Skeletal muscle cell (primary cell): ENCODE measurements around the gene ARHGAP4.

ENCODE experiments used
- DNase-seq: peaks from one replicate; pipeline ENCODE4 v3.0.0-alpha.2; 2010; ENCODE audit warnings: low read depth
- H3K4me3 ChIP-seq: 2 replicates; pipeline ENCODE4 v1.5.1; 2011; ENCODE audit warnings: low read depth, mild to moderate bottlenecking, control low read depth, low read length, moderate library complexity

ARHGAP4 gene

GRCh38 chrX:153911798-153912197, 14.3 kb downstream of the ARHGAP4 start:
- no peak for DNase-seq
- no peak overlapping the region for H3K4me3 ChIP-seq

GRCh38 chrX:153910446-153910845, 15.6 kb downstream of the ARHGAP4 start:
- no peak overlapping the region for H3K4me3 ChIP-seq

GRCh38 chrX:153909980-153910360, 16.1 kb downstream of the ARHGAP4 start:
- DNase-seq: no peak
- no peak overlapping the region for H3K4me3 ChIP-seq

More at GRCh38 chrX:153910446-153910845, 15.6 kb downstream of the ARHGAP4 start:
- DNase-seq: no peak

GRCh38 chrX:153909024-153909979, 16.8 kb downstream of the ARHGAP4 start:
- H3K4me3 ChIP-seq: no peak overlapping the region
- DNase-seq: no peak

GRCh38 chrX:153908219-153908860, 17.7 kb downstream of the ARHGAP4 start:
- no peak for DNase-seq
- no peak overlapping the region for H3K4me3 ChIP-seq

- no peak overlapping the region for H3K4me3 ChIP-seq
- no peak for DNase-seq
These were observed 18.6 kb downstream of the ARHGAP4 start for GRCh38 chrX:153907456-153907855.

- H3K4me3 ChIP-seq: no peak overlapping the region
- DNase-seq: no peak
These were observed 19.7 kb downstream of the ARHGAP4 start for GRCh38 chrX:153906126-153906917.

- no peak overlapping the region for H3K4me3 ChIP-seq
- no peak for DNase-seq
These were observed 20.5 kb downstream of the ARHGAP4 start for GRCh38 chrX:153905481-153906095.

- DNase-seq: no peak
- no peak within 1 kb of the TSS for H3K4me3 ChIP-seq
These were observed 21.8 kb downstream of the ARHGAP4 start, which contains the start of gene AVPR2 for GRCh38 chrX:153903991-153904957. AVPR2 (plus strand) TSS chrX:153904673; CDS start chrX:153905146, 473 bp downstream.

- H3K4me3 ChIP-seq: no peak overlapping the region
- no peak for DNase-seq
These were observed 22.7 kb downstream of the ARHGAP4 start for GRCh38 chrX:153903238-153903980.

GRCh38 chrX:153902385-153902784, 23.7 kb downstream of the ARHGAP4 start:
- no peak for DNase-seq
- H3K4me3 ChIP-seq: no peak overlapping the region

GRCh38 chrX:153901753-153902140, 24.3 kb downstream of the ARHGAP4 start:
- no peak for DNase-seq
- no peak overlapping the region for H3K4me3 ChIP-seq

GRCh38 chrX:153900831-153901752, 25.0 kb downstream of the ARHGAP4 start:
- peak; percentile 68 for DNase-seq
- H3K4me3 ChIP-seq: no peak overlapping the region

- no peak overlapping the region for H3K4me3 ChIP-seq
- DNase-seq: no peak
These were observed 28.2 kb downstream of the ARHGAP4 start for GRCh38 chrX:153897899-153898298.

- no peak for DNase-seq
- no peak overlapping the region for H3K4me3 ChIP-seq
These were observed 36.9 kb downstream of the ARHGAP4 start for GRCh38 chrX:153889123-153889522.

- no peak overlapping the region for H3K4me3 ChIP-seq
- DNase-seq: no peak
These were observed 37.7 kb downstream of the ARHGAP4 start for GRCh38 chrX:153888344-153888743.

- H3K4me3 ChIP-seq: no peak overlapping the region
- no peak for DNase-seq
These were observed 38.7 kb downstream of the ARHGAP4 start for GRCh38 chrX:153887385-153887784.
